ENCODE measurements around the gene HACD1.

HACD1 gene

GRCh38 chr10:17578603-17579002, 38.6 kb downstream of the HACD1 start:
- no peak for DNase-seq (ENCODE audit: low spot score)

GRCh38 chr10:17576768-17577167, 40.4 kb downstream of the HACD1 start:
- DNase-seq (ENCODE audit: low spot score): no peak

- DNase-seq (ENCODE audit: low spot score): no peak
These were observed 52.3 kb downstream of the HACD1 start for GRCh38 chr10:17564911-17565310.

GRCh38 chr10:17563452-17563851, 53.7 kb downstream of the HACD1 start:
- DNase-seq (ENCODE audit: low spot score): no peak

GRCh38 chr10:17562614-17563013, 54.6 kb downstream of the HACD1 start:
- DNase-seq (ENCODE audit: low spot score): peak; percentile 6

- no peak for DNase-seq (ENCODE audit: low spot score)
These were observed 56.1 kb downstream of the HACD1 start for GRCh38 chr10:17561111-17561510.

- no peak for DNase-seq (ENCODE audit: low spot score)
These were observed 59.7 kb downstream of the HACD1 start for GRCh38 chr10:17557459-17557858.

- DNase-seq (ENCODE audit: low spot score): peak; percentile 9
These were observed 68.4 kb downstream of the HACD1 start for GRCh38 chr10:17548770-17549169.

GRCh38 chr10:17548162-17548561, 69.0 kb downstream of the HACD1 start:
- DNase-seq (ENCODE audit: low spot score): no peak

GRCh38 chr10:17547060-17547459, 70.1 kb downstream of the HACD1 start:
- DNase-seq (ENCODE audit: low spot score): peak; percentile 30

GRCh38 chr10:17544465-17544864, 72.7 kb downstream of the HACD1 start:
- peak; percentile 19 for DNase-seq (ENCODE audit: low spot score)

Measured in AG08395 (cell line).